Activated T-helper 1 cell treated with anti-CD3 and anti-CD28 coated beads, Interleukin-2, amount 50 U/mL, for 16 hours (primary cell): ENCODE data around the gene ABI3BP.
"Not testable (repeated sequence)": the region's sequence is repeated elsewhere in the genome, so short reads cannot be mapped to it uniquely, and the experiment has no call there.

Experiments
- DNase-seq, 2 donors: peaks; one replicate each; pipeline ENCODE4 v3.0.0-alpha.2; 2020; ENCODE audit warnings: low read depth in 1 of 2, low spot score in 1 of 2

ABI3BP gene

GRCh38 chr3:100953103-100953502 lies 40.1 kb downstream of the ABI3BP start:
- DNase-seq = no peak

DNA sequence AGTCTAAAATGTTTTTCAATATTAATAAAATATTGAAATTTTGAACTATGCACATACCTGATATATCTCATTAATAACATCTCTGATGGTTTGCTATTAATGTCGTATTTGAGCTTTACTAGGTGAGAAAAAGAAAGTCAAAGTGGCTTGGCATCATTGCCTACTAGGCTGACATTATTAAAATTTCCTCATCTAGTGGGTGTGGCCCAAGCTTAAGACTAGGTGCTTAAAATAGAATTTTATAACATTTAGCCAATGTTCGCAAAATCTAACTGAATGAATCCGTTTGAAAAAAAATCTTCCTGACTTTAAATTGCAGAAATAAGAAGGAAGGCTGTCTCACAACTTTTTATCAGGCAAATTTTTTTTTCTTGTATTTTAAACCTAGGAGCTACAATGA lies 46.1 kb downstream of the ABI3BP start:
- no peak for DNase-seq

DNA sequence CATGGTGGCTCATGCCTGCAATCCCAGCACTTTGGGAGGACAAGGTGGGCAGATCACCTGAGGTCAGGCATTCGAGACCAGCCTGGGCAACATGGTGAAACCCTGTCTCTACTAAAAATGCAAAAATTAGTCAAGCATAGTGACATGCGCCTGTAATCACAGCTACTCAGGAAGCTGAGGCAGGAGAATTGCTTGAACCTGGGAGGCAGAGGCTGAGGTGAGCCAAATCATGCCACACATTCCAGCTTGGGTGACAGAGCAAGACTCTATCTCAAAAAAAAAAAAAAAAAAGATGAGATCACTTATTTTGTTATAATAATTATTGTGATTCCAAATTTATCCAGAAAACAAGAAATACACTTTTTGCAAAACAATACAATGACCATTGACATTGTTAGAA lies 47.1 kb downstream of the ABI3BP start:
- not testable (repeated sequence) for DNase-seq

DNA sequence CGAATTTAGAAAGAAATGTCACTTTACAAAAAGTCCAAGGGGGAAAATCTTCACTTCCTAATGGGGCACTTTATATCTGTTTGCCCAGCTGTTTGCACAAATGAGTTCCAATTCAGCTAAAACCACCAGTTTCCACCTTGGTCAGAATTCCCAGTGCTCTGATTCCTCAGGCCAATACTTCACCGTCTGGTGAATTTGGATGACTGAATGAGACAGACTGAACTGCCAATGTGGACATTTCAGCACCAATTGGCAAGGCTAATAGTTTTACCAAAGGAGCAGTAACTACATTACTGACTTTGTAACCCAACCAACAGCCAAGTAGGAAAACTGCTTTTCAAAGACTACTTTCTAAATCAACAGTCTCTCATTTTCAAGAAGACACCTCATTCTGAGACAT lies 51.8 kb downstream of the ABI3BP start:
- no peak for DNase-seq

DNA sequence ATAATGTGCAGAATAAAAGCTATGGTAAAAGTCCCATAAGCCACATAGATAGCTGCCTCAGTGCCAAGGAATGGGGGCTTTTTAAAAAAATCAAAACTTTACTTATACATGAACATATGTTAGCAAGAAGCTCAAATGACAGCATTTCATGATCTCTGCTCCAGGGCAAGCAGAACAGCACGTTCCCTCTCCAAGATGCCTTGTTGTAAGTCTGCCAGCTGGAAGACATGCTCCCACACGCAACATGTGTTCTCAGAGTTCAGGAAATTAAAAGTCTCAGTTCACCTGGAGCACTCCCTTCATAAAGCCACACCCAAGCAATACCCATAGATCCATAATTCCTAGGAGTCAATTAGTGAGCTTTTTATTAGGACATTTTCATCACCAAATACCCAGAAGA lies 52.2 kb downstream of the ABI3BP start:
- no peak for DNase-seq

DNA sequence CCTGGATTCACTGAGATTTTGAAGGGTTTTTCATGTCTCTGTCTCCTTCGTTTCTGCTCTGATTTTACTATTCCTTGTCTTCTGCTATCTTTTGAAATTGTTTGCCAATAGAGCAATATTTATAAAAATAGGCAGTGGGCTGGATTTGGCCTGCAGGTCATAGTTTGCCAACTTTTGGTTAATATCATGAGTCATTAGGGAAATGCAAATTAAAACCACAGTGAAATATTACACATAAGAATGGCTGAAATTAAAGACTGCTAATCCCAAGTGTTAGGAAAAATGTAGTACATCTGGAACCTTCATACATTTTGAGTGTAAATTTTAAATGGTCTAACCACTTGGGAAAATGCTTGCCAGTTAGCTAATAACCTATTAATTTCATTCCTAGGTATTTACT lies 56.3 kb downstream of the ABI3BP start:
- no peak for DNase-seq

DNA sequence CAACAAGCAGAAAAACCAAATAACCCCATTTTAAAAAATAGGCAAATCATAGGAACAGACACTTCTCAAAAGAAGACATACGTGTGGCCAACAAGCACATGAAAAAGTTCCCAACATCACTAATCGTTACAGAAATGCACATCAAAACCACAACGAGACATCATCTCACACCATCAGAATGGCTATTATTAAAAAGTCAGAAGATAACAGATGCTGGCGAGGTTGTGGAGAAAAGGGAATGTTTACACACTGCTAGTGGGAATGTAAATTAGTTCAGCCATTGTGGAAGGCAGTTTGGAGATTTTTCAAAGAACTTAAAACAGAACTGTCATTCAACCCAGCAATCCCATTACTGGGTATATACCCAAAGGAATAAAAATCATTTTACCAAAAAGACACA lies 60.7 kb downstream of the ABI3BP start:
- no peak for DNase-seq

DNA sequence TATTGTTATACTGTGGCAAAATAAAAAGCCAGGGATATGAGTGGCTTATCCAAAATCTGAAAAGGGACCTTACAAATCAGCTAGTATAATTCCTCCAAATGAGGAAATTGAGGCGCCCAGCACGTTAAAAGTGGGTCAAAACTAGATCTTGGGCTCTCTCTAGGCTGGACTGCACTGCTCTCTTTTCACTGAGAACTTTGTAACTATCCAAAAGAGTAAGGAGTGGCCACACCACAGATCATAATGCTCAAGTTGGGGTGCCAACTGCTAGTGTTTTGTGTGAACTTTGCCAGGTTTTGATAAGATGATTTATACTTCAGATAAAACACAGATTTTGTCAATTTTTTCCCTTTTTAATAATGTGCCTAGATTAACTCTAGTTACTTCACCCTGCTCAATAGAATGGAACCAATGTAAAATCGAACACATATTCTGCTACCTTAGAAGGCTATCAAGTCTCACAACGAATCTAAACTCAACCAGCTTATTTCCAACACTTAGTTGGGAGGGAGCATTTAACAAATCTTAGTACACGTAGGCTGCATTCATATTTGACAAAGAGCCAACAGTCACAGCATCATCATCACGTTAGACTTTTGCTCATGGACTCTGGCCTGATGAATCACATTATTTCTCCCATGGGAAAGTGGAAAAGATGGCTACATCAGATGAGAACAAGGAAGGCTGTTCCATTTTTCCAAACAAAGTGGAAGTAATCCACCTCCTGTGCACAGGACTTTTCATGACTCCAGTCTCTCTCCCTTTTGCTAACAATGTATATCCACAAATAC lies 64.4 kb downstream of the ABI3BP start:
- no peak for DNase-seq

DNA sequence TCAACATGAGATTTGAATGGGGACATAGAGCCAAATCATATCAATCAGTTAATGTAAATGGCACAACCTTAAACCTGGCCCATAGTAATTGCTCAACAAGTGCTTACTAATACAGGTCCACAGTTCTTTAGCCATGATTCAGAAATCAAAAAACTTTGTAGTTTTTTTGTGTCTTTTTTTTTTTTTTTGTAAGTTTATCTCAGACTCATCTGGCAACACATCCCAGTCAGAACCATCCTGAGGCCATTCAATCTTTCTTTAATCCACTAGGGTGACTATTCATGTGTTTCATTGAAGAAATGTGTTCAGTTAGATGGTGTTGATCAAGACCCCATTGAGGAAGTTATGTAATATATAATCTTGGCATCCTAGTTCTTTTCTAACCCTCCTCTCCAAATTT lies 65.4 kb downstream of the ABI3BP start:
- DNase-seq = no peak

- no peak for DNase-seq
Measured at GRCh38 chr3:100915706-100916495, 77.3 kb downstream of the ABI3BP start.

DNA sequence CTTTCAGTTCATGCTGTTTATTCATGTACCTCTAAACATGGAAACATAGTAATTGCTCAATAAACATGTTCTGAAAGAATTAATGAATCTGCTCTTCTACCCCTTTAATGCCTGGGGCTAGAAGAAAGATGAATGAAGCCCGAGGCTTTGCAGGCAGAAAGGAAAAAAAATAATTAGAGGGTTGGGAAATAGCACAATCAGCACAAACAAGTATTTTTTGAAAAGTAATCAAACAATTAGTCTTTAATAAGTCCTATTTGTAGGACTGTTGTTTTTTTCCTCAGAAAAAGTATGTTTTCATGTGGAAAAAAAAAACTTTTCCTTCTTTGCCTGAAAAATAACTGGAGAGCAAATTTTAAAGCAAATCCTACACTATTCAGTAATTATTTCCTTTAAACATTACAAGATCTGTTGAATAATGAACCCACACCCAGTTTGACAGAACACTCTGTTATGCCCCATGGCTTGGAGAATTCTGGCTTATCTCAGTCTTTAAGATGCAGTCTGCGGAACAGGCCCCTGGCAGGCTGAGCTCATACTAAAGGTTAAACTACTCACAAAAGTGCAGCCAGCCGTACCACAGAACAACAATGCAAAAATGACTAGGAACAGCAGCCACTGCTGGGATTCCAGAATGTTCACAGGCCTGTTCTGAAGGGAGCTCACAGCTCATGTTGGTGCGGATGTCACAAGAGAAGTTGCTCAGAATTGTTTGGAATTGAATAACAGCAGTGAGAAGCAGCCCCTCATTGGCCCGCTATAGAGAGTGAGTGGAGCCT lies 79.2 kb downstream of the ABI3BP start:
- no peak for DNase-seq

GRCh38 chr3:100912976-100913545 lies 80.2 kb downstream of the ABI3BP start:
- DNase-seq = no peak

DNA sequence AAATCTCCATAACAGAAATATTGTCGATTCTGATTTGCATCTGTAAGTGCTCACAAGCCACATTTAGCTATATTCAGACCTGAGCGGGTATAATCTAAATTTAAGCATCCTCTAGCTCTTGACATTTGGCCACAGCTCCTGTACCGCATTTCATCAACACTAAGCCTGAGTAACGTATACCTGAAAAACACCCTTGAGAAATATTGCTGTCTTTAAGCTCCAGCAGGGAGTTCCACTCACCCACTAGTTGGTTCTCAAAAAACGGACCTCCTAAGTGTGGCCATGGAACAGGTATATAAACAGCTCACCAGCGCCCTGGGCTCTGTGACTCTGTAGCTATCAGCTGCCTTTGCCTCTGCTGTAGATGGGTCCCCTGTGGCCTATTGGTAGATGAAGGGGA lies 80.7 kb downstream of the ABI3BP start:
- DNase-seq = no peak

DNA sequence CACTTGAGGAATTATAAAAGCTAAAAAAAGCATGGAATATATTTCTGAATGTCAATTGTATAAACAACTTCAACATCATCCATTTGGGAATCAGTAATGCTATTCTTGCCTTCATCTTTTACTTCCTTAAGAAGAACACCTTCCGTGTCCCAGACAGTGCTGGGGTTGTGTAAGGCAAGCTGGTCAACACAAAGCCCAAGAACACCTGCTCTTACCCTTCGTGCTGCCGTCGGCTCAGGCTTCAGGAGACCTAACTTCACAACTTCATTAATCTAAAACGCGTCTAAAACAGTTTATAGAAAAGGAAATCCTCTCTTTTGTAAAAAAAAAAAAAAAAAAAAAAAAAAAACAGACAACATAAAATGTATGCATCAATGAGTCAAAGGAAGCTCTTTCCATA lies 81.3 kb downstream of the ABI3BP start:
- no peak for DNase-seq

DNA sequence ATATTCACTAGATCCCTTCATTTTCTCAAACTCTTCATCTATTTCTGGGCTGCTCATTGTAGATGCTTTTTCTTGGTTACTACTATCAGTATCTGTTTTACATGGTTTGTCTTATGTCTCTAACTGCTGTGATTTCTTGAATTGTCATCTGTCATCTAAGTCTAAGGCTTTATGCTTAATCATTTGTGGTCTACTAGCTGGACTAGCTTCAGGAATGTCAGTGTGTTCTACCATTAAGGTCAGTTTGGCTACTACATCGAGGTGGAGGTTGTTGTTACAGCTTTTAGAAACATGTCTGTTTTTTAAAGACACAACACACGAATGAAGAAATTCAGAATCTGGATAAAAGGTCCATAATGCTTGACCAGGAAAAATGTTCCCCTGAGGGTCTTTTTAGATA lies 82.2 kb downstream of the ABI3BP start:
- DNase-seq = no peak

- DNase-seq = no peak
Measured at GRCh38 chr3:100902572-100902971, 90.6 kb downstream of the ABI3BP start.

DNA sequence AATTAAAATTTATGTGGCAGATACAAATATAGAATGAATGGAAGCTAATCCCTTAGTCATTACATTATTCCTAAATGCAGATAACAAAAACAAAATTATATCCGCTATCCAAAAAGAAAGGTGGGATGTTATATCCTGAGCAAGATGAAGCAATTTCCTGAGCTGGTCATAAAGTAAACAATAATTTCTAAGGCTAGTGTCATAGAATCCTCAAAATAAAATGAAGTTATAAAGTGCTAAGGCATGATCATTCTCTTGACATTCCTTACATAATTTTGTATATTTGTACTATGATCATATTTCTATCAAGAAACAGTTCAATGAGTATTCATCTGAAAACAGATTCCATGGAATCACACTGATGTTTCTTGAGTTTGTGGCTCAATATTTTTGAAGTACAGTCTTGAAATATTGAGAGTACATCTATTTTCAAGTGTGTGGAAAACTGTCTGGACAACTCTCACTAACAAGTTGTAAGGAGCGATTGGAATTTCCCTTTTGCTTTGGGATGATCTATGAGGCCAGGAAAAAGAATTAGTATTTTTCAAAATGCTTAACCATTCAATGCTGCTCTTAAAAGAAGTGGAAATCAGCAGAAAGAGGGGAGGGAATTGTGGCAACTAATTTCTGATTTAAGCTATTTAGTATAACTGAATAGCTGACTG lies 92.4 kb downstream of the ABI3BP start:
- no peak for DNase-seq

GRCh38 chr3:100899440-100900091 lies 93.7 kb downstream of the ABI3BP start:
- DNase-seq = no peak

GRCh38 chr3:100898681-100899080 lies 94.5 kb downstream of the ABI3BP start:
- DNase-seq = no peak

DNA sequence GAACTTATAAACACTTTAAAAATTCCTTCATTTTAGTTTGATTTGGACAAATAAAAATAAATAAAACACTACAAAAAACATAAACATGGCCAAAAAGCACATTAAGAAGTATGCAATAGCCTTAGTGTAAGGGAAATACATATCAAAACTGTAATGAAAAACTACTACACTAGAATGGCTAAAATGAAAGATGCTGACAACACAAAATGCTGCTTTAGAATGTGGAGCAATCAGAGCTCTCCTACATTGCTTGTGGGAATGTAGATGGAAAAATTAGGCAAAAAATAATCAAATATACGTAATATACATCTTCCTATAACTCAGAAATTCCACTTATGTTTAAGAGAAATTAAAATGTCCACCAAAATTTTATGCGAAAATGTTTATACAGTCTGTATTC lies 96.2 kb downstream of the ABI3BP start:
- DNase-seq = no peak
